Esophagus squamous epithelium (tissue), 4 donors: ENCODE measurements around the gene MRGPRF.

Experiments used
- CTCF ChIP-seq, 6 experiments: fragments of 450-650 bp in 4 of 6; fragments of 200-600 bp in 2 of 6; sonication (generic) in 2 of 6; IDR thresholded peaks; one replicate each; pipeline ENCODE4 v1.5.1; 2016 to 2019; ENCODE audit warnings: antibody characterized with exemption in 6 of 6, mild to moderate bottlenecking in 4 of 6, moderate library complexity in 4 of 6
- POLR2A ChIP-seq, 4 donors: fragments of 450-650 bp; IDR thresholded peaks; one replicate each; pipeline ENCODE4 v1.6.1; 2017; ENCODE audit warnings: antibody characterized with exemption in 4 of 4, mild to moderate bottlenecking in 4 of 4, moderate library complexity in 3 of 4

GRCh38 chr11:68978626-68978930 lies 34.5 kb downstream of the MRGPRF start:
- TF ChIP-seq CTCF (IDR thresholded peaks at IDR 0.05) (no peak), POLR2A (IDR thresholded peaks at IDR 0.05) (no peak)
